ENCODE data around the gene BCAS3.

Gene BCAS3

DNA sequence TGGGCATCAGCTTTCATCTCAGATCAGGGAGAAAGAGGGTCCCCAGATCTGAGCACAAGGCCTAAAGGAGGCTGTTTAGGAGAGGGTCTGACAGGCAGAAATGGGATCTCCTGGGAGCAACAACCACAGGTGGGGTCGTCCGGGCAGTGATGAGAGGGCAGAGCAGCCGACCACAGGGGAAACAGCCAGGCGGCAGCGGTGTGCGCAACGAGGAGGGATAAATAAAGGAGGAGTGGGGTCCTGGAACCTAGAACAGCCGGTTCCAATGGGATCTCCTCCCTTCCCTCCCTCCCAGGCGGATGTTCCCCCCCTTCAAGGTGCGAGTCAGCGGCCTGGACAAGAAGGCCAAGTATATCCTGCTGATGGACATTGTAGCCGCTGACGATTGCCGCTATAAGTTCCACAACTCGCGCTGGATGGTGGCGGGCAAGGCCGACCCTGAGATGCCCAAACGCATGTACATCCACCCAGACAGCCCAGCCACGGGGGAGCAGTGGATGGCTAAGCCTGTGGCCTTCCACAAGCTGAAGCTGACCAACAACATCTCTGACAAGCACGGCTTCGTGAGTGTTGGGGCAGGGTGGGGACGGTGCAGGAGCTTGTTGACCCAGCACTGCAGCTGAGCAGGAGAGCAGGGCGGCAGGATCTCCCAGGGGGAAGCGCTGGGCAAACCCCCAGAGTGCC is 723.9 kb downstream of the BCAS3 start:
- POLR2A ChIA-PET = interaction anchor here (0.6 kb wide), 1 partner anchor 371 kb away, joined by 8 read pairs; no protein-coding TSS in a partner anchor
- DNase-seq (ENCODE audit: extremely low spot score) = no peak
- CTCF ChIA-PET = interaction anchor here (1.0 to 1.4 kb wide), 2 partner anchors 9 to 11 kb away, joined by 3 to 4 read pairs; no protein-coding TSS in a partner anchor
- TF ChIP-seq, protein P1, sequence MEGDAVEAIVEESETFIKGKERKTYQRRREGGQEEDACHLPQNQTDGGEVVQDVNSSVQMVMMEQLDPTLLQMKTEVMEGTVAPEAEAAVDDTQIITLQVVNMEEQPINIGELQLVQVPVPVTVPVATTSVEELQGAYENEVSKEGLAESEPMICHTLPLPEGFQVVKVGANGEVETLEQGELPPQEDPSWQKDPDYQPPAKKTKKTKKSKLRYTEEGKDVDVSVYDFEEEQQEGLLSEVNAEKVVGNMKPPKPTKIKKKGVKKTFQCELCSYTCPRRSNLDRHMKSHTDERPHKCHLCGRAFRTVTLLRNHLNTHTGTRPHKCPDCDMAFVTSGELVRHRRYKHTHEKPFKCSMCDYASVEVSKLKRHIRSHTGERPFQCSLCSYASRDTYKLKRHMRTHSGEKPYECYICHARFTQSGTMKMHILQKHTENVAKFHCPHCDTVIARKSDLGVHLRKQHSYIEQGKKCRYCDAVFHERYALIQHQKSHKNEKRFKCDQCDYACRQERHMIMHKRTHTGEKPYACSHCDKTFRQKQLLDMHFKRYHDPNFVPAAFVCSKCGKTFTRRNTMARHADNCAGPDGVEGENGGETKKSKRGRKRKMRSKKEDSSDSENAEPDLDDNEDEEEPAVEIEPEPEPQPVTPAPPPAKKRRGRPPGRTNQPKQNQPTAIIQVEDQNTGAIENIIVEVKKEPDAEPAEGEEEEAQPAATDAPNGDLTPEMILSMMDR (IDR thresholded peaks at IDR 0.05; ENCODE audit: control extremely low read depth, extremely low read depth, low read depth, missing control alignments) = no peak

DNA sequence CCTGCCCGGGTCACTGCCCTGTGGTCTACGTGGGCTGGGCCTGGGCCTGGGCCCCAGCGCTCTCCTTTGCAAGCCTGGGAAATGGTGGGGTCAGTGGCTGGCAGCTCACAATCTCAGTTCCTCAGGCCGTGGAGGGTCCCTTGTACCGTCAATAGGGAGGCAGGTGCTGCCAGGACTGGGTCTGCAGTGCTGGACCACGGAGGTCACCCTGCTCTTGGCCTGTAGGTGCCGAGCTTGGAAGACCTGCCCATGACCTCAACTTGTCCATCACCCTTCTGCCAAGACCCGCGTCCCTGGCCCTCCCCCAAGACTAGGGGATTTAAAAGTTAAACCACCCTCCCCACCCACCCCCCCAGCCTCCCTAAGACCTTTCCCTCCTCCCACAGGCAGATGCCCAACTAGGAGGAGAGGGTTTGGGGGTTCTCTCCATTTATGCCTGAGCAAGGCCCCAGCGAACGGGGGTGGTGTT is 724.5 kb downstream of the BCAS3 start:
- POLR2A ChIA-PET = interaction anchor here (0.6 kb wide), 1 partner anchor 370 kb away, joined by 8 read pairs; no protein-coding TSS in a partner anchor
- no peak for DNase-seq (ENCODE audit: extremely low spot score)
- TF ChIP-seq, protein P1 (IDR thresholded peaks at IDR 0.05; ENCODE audit: control extremely low read depth, extremely low read depth, low read depth, missing control alignments) = no peak
- CTCF ChIA-PET = interaction anchor here (1.0 kb wide), 1 partner anchor 8 kb away, joined by 3 read pairs; no protein-coding TSS in a partner anchor

DNA sequence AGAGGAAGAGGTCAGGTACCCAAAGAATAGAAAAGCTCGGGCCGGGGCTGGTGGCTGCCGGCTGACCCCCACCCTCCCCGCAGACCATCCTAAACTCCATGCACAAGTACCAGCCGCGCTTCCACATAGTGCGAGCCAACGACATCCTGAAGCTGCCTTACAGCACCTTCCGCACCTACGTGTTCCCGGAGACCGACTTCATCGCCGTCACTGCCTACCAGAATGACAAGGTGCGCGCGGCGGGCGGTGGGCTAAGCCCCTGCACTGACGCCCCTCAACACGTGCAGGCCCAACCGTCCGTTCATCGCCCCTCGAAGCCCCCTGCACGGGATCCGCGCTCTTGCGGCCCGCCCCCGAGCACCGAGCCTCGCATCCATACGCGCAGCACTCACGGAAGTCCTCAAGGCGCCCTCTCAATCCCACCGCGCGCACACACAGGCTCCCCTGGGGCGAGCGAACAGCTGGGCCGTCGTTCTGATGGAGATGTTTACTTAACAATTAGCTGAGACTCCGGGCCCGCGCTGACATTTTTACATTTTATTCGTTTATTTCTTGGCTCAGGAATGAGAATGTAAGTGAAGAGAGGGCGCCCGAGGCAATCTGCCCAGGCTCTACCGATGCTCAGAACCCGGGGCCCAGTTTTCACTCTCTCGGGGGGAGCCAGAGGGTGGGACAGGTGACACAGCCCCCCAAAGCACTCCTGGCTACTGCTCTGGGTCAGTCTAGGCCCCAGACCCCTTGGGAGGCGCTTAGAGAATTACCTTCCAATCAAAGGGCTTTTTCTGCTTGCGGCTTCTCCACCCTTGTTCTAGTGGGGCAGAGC is 725.5 kb downstream of the BCAS3 start:
- POLR2A ChIA-PET = no interaction called here
- DNase-seq (ENCODE audit: extremely low spot score) = no peak
- TF ChIP-seq, protein P1 (IDR thresholded peaks at IDR 0.05; ENCODE audit: control extremely low read depth, extremely low read depth, low read depth, missing control alignments) = no peak
- CTCF ChIA-PET = interaction anchor here (0.9 kb wide), 1 partner anchor 9 kb away, joined by 3 read pairs; no protein-coding TSS in a partner anchor

DNA sequence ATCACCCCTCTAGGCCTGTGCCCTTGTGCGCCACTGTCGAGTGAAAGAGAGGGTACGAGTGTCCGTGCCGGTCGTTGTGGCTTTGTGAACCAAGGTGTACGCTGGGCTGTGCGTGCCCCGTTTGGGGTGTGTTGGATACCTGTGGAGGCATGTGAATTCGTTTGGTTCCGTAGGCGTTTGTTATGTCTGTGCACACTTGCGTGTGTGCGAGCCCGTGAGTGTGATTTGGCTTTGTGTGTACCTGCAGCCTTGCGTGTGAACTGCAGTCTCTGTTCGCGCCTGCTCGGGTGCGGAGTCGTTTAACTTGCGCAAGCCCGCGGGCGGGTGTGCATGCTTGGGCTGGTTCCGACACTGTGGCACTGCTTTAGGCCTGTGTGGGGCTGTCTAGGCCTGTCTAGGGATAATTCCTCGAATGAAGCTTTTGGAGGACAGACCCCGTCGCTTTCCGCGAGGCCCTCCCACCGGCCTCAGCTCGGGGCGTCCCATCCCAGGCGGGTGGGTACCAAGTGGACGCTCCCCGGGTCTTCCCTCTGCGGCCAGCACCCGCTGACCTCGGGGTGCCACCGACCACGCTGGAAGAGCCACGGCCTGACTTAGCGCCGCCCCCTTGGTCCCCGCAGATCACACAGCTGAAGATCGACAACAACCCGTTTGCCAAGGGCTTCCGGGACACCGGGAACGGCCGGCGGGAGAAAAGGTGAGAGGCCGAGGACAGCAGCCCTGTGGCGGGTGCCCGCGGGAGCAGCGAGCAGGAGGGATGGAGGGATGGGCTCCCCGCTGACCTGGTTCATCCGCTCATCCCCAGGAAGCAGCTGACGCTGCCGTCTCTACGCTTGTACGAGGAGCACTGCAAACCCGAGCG is 726.4 kb downstream of the BCAS3 start:
- POLR2A ChIA-PET = no interaction called here

DNA sequence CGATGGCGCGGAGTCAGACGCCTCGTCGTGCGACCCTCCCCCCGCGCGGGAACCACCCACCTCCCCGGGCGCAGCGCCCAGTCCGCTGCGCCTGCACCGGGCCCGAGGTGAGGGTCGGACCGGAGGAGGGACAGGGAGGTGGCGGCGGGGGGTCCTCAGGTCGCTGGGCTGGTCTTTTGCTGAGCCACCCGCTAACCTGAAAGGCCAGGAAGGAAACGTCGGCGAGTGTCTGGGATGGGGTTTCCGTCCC is 726.9 kb downstream of the BCAS3 start:
- CTCF ChIA-PET = no interaction called here
- POLR2A ChIA-PET = no interaction called here
- DNase-seq (ENCODE audit: extremely low spot score) = no peak
- TF ChIP-seq, protein P1 (IDR thresholded peaks at IDR 0.05; ENCODE audit: control extremely low read depth, extremely low read depth, low read depth, missing control alignments) = no peak

More for the DNA sequence above, 726.4 kb downstream of the BCAS3 start:
- DNase-seq (ENCODE audit: extremely low spot score) = no peak
- TF ChIP-seq, protein P1 (IDR thresholded peaks at IDR 0.05; ENCODE audit: control extremely low read depth, extremely low read depth, low read depth, missing control alignments) = no peak
- CTCF ChIA-PET = no interaction called here
